HG02852 (cell line): ENCODE results near the gene ABCA2.
A peak's percentile ranks its signal among the peaks of the same experiment; 100 is the strongest.

ENCODE experiments used
- ATAC-seq: cut with Tn5 transposase; IDR thresholded peaks from one replicate; pipeline ENCODE4 v1.9.1; 2021; ENCODE audit warnings: mild to moderate bottlenecking, moderate library complexity; ENCODE audit not compliant: unreplicated experiment

The ABCA2 gene

GRCh38 chr9:137027369-137028262 is at the start of gene ABCA2:
Gene ABCA2, minus strand, starts transcription at chr9:137028237. Its CDS starts 97 bp downstream, at chr9:137028140.
- no peak for ATAC-seq

GRCh38 chr9:137077010-137077747 is 49.1 kb upstream of the ABCA2 start, which contains the start of gene UAP1L1:
Gene UAP1L1, plus strand, starts transcription at chr9:137077517. Its CDS starts 16 bp downstream, at chr9:137077533.
- no peak for ATAC-seq

DNA sequence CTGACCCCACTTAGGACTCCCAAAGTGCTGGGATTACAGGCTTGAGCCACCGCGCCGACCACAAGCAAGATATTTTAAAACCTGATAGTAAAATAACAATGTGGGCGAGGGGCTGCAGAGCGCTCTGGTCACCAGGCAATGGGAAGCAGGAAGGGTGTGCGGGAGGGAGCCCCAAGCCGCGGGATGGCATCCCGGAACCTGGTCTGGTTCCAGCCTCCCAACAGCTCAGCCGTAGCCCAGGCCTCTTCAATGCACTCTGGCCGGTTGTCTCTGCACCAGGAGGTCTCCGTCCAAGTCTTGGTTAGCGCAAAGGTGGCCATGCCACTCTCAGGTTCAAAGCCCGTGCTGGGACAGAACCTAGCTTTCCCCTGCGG is 48.6 kb upstream of the ABCA2 start:
- no peak for ATAC-seq

DNA sequence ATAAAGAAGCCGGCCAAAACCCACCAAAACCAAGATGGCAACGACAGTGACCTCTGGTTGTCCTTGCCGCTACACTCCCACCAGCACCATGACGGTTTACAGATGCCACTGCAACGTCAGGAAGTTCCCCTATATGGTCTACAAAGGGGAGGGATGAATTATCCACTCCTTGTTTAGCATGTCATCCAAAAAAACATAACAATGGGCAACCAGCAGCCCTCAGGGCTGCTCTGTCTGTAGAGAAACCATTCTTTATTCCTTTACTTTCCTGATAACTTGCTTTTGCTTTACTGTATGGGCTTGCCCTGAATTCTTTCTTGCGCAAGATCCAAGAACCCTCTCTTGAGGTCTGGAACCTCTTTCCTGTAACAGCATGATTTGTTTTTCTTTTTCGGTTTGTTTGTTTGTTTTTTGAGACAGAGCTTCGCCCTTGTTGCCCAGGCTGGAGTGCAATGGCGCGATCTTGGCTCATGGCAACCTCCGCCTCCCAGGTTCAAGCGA is 47.3 kb upstream of the ABCA2 start:
- ATAC-seq, result no peak

DNA sequence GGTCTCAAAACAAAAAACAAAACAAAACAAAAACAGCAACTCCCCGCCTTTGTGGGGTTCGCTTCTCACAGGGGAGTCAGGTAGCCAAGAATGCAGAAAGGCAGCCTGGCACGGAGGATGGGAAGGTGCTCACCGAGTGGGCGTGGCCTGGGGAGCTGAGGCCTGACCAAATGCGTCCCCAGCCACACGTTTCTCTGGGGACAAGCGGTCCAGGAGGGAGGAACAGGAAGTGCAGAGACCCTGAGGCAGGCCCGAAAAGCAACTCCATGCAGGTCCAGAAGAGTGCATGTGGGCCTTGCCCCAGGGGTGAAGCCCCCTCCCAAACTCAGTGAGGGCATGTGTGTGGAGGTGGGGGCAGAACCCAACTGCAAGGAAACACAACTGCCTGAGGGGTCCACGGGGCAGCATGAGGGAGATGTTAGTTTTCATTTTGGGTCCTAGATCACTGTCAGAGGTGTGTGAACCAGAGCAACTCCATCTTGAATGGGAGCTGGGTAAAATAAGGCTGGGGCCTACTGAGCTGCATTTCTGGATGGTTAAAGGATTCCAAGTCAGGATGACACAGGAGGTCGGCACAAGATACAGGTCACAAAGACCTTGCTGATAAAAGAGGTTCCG is 46.7 kb upstream of the ABCA2 start:
- no peak for ATAC-seq

GRCh38 chr9:137073992-137074399 is 46.0 kb upstream of the ABCA2 start:
- ATAC-seq, result no peak

DNA sequence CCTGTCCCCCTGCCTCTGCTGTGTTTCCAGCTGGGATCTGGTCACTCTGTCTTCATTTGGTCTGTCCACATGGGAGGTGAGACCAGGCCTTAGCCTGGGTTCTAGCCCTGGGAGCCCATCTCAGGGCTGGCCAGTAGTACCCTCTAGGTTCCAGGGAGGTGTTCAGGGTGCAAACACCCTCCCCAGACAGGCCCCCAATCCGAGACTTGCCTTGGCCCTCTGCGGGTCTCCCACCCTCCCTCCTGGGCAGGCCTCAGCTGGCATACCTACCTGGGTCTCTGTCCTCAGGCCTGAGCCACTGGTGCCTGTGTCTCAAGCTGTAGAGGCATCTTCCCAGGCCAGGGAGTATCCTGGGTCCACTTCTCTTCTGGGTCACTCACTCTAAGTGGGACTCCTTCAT is 43.2 kb upstream of the ABCA2 start:
- no peak for ATAC-seq

GRCh38 chr9:137070906-137071275 is 42.9 kb upstream of the ABCA2 start:
- ATAC-seq, result no peak

DNA sequence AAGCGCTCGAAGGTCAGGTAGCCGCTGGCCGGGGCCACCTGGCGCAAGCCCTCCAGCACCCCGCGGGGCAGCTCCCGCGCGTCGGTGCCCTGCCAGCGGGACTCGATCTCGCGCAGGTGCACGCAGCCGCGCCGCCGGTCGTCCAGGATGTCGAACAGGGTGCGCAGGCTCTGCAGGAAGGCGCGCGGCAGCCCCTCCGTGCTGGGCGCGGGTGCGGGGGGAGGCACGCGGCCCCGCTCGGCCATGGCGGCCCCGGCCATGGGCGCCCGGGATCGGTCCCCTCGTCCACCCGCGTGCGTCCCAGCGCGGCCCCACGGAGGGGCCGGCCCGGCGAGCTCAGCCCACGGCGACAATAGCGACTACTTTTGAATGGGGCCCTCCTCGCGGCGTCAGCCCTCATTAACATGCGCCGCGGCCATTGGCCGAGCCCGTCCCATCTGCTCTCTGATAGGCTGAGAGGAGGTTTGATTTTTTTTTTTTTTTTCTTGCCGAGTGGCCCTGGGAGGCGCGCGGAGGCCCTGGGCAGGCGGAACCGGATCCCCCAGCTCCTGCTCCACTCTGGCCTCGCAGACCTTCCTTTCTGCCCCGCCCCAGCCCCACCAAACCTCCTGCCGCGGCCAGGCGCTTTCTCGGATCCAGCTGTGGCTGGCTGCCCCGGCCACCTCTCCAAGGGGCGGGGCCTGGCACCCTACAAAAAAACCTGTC is 42.3 kb upstream of the ABCA2 start, which contains the start of gene SAPCD2:
SAPCD2 (minus strand) TSS at position 357 of the 705 bp plus-strand sequence; CDS start at position 260, 97 bp downstream.
- ATAC-seq, result peak; percentile 75

- ATAC-seq, result no peak
Measured at GRCh38 chr9:137069508-137070091, 41.6 kb upstream of the ABCA2 start.

DNA sequence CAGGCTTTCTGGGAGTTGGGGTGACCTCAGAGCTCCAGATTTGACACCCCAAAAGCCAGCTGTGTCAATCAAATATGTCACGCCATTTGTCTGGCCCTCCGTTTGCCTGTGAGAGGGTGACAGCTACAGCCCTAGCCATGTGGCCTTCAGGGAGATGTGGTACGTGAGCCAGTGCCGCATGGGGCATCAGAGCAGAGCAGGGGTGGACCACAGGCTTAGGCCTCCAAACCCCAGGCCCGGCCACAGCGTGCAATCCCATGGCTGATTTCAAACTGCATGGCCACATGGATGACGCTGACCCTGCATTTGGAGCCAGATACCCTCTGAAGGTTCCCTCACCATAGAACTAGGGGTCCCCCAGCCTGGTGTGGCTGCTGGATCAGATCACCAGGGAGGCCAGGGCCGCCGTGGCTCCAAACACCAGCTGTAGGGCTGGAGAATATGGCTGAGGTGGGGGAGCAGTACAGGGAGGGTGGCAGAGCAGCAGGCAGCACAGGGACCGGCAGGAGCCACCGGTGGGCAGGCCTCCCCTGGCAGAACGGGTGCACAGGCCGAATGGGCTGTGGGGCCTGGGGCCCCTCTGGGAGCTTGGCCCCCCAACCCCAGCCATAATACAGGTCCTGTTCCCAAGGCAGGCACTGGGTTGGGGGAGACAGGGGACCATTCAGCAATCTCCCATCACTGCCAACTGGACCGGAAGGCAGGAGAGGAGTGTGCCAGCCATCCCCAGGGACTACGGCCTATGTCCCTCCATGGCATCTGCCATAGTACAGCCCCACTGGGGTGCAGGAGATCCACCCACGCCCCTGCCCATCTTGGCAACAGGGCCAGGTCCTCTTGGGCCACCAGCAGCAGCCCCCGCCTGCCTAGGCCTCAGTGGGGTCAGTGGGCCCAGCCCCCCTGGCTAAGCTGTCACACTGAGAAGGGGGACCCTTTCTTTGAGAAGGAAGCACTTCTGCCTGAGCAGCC is 40.8 kb upstream of the ABCA2 start:
- no peak for ATAC-seq

- no peak for ATAC-seq
Measured at GRCh38 chr9:137067860-137068538, 40.0 kb upstream of the ABCA2 start.

DNA sequence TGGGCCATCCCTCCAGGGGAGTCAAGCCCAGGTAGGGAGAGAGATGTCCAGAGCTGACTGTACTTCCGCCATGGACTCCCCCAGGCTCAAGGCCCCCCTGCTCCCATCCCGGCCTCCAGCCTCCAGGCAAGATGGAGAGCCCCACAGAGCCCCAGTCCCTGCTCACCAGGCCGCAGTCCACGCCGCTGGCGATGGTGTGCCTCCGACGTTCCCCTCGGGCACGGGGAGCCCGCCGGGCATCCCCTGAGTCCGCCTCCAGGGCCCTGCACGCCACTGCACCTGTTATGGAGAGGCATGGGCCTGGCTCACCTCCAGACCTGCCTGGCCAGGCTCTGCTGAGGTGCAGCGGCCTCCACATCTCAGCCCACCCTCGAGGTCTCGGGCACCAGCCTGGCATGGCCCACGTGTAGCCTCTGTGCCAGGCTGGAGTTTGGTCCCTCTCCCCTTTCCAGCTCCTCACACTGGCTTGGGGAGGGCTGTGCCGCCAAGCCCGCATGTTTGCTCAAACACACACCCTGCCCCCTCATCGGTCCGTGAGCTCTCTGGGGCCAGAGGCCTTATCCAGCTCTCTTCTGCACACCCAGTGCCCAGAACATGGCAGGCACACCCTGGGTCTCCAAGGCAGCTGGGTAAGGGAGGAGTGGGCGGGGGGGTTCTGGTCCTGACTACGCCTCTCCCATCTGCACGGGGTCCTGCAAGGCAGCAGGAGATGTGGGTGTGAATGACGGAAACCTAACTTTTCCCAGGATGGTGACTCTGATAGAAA is 38.2 kb upstream of the ABCA2 start:
- ATAC-seq, result no peak

- ATAC-seq, result no peak
Measured at GRCh38 chr9:137065336-137065967, 37.4 kb upstream of the ABCA2 start.

GRCh38 chr9:137064880-137065164 is 36.8 kb upstream of the ABCA2 start:
- no peak for ATAC-seq

DNA sequence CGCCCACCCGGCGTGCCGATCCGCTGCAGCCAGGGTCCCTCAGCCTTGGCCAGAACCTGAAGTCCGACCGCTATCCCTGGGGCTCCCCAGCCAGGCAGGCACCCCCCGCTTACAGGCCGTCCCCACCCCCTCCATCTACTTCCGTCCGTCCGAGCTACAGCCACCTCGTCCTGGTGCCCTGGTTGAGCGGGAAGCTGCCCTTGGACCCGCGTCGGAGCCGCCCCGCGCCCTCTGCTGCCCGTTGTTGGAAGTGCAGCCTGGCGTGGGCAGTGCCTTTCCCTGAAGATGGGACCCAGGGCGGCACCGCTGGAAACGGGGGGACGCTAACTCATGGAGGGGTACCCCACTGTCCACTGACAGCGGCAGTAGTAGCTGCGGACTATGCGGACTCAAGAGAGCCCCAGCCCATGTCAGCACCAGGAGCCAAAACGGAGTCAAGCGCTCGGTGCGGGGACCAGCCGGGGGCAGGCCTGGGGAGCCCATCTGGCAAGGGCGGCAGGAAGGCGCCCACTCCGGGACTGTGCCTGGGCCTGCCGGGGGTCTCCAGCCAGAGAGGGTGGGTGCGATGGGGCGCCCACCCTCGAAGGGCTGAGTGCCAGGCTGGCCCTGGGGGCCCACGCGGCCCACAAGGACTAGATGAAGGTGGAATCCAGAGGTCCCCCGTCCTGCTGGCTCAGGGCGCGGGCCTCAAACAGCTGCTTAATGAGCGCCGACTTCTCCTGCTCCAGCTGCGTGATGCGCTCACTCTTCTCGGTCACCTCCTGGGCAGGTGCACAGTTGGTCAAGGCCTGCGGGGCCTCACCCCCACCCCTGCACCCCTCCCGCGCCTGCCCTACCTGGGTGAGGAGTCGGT is 36.2 kb upstream of the ABCA2 start:
- ATAC-seq, result no peak
